Astrocyte (in vitro differentiated cells and primary cell): Measurements from ENCODE around the gene RALGAPA1. TPM values are rescaled to one million over a fixed set of nuclear protein-coding genes. Genes with fewer than 3 reads are reported as not detected.
"Not testable (repeated sequence)": the region's sequence is repeated elsewhere in the genome, so short reads cannot be mapped to it uniquely, and the experiment has no call there.

Source experiments
- DNase-seq: peaks from one replicate; pipeline ENCODE4 v3.0.0-alpha.2; 2010; ENCODE audit warnings: low read depth
- FAIRE-seq: peaks from 2 replicates; lab custom pipeline; 2011; peaks lifted over from hg19 to GRCh38; lab: Jason Lieb, UNC
- H2AFZ ChIP-seq: 2 replicates; pipeline ENCODE4 v1.6.0; 2012; ENCODE audit warnings: low read depth, low read length, inconsistent platforms
- H3K27ac ChIP-seq: 2 replicates; pipeline ENCODE4 v1.5.1; 2011; ENCODE audit warnings: low read depth, low read length, inconsistent platforms
- H3K27me3 ChIP-seq: 2 replicates; pipeline ENCODE4 v1.6.0; 2011; ENCODE audit warnings: low read length, inconsistent platforms; ENCODE audit not compliant: insufficient read depth
- H3K36me3 ChIP-seq: 2 replicates; pipeline ENCODE4 v1.5.1; 2011; ENCODE audit warnings: low read length, inconsistent platforms; ENCODE audit not compliant: insufficient read depth
- H3K4me1 ChIP-seq: 2 replicates; pipeline ENCODE4 v1.5.1; 2011; ENCODE audit warnings: low read length, inconsistent platforms; ENCODE audit not compliant: insufficient read depth
- H3K4me2 ChIP-seq: 2 replicates; pipeline ENCODE4 v1.6.0; 2012; ENCODE audit warnings: low read length, inconsistent platforms
- H3K4me3 ChIP-seq: 2 replicates; pipeline ENCODE4 v1.5.1; 2011; ENCODE audit warnings: low read depth, mild to moderate bottlenecking, low read length, inconsistent platforms; ENCODE audit not compliant: insufficient read depth
- H3K79me2 ChIP-seq: 2 replicates; pipeline ENCODE4 v1.6.0; 2012; ENCODE audit warnings: mild to moderate bottlenecking, low read length, inconsistent platforms; ENCODE audit not compliant: insufficient read depth
- H3K9ac ChIP-seq: 2 replicates; pipeline ENCODE4 v1.6.0; 2012; ENCODE audit warnings: mild to moderate bottlenecking, low read length, inconsistent platforms
- H3K9me3 ChIP-seq: 2 replicates; pipeline ENCODE4 v1.5.1; 2012; ENCODE audit warnings: low read depth, mild to moderate bottlenecking, low read length, inconsistent platforms; ENCODE audit not compliant: insufficient read depth
- H4K20me1 ChIP-seq: 2 replicates; pipeline ENCODE4 v1.6.0; 2012; ENCODE audit warnings: low read length, inconsistent platforms; ENCODE audit not compliant: insufficient read depth
- H3K27ac Mint-ChIP-seq: one replicate; pipeline ENCODE4 v1.8.0; 2021; ENCODE audit warnings: mild to moderate bottlenecking, mixed read lengths; ENCODE audit not compliant: unreplicated experiment
- H3K27me3 Mint-ChIP-seq: one replicate; pipeline ENCODE4 v1.8.0; 2021; ENCODE audit warnings: low read depth, mixed read lengths; ENCODE audit not compliant: unreplicated experiment
- H3K36me3 Mint-ChIP-seq: one replicate; pipeline ENCODE4 v1.8.0; 2021; ENCODE audit warnings: low read depth, mixed read lengths; ENCODE audit not compliant: unreplicated experiment
- H3K4me1 Mint-ChIP-seq: one replicate; pipeline ENCODE4 v1.8.0; 2021; ENCODE audit warnings: low read depth, mixed read lengths; ENCODE audit not compliant: unreplicated experiment
- H3K4me3 Mint-ChIP-seq: one replicate; pipeline ENCODE4 v1.8.0; 2021; ENCODE audit warnings: mild to moderate bottlenecking, moderate library complexity, mixed read lengths; ENCODE audit not compliant: unreplicated experiment
- H3K9me3 Mint-ChIP-seq: one replicate; pipeline ENCODE4 v1.8.0; 2021; ENCODE audit warnings: mild to moderate bottlenecking, mixed read lengths; ENCODE audit not compliant: unreplicated experiment
- EZH2 ChIP-seq: IDR thresholded peaks from 2 replicates; pipeline ENCODE4 v1.6.1; 2012; ENCODE audit warnings: mild to moderate bottlenecking, low read length, inconsistent platforms; ENCODE audit not compliant: insufficient read depth
- total RNA-seq: library from RNA; stranded (reverse); gene quantifications from 2 replicates; pipeline ENCODE4 v1.2.1, GENCODE V29; 2021
- TF ChIP-seq, protein P1 (sequence below): IDR thresholded peaks from 2 replicates; pipeline ENCODE4 v1.5.1; 2011; ENCODE audit warnings: low read depth, mild to moderate bottlenecking, inconsistent platforms, low read length, moderate library complexity; ENCODE audit not compliant: insufficient read depth

The RALGAPA1 gene
- total RNA-seq, 1 donor from 2014 or later, result 24.8 TPM

DNA sequence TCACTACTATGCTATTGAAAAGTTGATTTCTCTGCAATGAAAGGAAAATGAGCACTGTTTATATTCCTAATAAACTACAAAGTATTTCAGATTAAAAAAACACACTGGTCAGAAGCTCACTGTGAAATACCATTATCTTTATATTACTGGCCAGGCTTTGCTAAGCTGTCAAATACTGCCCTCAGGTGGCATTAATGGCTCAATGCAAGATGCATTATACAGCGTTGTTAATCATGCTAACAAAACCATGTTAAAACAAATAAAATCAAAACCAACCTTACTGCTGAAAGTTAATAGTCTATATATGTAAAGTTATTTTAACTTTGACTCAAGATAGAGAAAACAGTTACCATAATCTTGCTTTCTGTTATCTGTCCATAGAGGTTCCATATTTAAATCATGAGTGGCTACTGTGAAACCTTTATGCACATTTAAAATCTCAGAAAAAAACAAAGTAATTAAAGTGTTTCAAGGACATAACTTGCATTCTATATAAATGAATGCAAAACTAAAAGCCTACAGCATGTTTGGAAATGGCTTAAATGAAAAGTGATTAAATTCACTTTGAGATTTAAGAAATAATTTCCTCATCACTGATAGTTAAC lies 121.7 kb downstream of the RALGAPA1 start:
- H4K20me1 ChIP-seq, result no peaks in the 10 kb centered on the region
- Mint-ChIP-seq H3K27me3 (no peaks in the 10 kb centered on the region), H3K36me3 (no peaks in the 10 kb centered on the region), H3K27ac (no peak overlapping the region), H3K9me3 (no peaks in the 10 kb centered on the region), H3K4me3 (no peak overlapping the region), H3K4me1 (no peaks in the 10 kb centered on the region)
- H3K4me2 ChIP-seq, result no peak overlapping the region
- TF ChIP-seq, protein P1, sequence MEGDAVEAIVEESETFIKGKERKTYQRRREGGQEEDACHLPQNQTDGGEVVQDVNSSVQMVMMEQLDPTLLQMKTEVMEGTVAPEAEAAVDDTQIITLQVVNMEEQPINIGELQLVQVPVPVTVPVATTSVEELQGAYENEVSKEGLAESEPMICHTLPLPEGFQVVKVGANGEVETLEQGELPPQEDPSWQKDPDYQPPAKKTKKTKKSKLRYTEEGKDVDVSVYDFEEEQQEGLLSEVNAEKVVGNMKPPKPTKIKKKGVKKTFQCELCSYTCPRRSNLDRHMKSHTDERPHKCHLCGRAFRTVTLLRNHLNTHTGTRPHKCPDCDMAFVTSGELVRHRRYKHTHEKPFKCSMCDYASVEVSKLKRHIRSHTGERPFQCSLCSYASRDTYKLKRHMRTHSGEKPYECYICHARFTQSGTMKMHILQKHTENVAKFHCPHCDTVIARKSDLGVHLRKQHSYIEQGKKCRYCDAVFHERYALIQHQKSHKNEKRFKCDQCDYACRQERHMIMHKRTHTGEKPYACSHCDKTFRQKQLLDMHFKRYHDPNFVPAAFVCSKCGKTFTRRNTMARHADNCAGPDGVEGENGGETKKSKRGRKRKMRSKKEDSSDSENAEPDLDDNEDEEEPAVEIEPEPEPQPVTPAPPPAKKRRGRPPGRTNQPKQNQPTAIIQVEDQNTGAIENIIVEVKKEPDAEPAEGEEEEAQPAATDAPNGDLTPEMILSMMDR, result peak; percentile 94
- no peak for TF ChIP-seq EZH2
- H3K79me2 ChIP-seq, result no peaks in the 10 kb centered on the region
- no peak overlapping the region for H3K9ac ChIP-seq
- FAIRE-seq, result peak; percentile 26
- no peak overlapping the region for H3K27ac ChIP-seq
- no peaks in the 10 kb centered on the region for H3K4me1 ChIP-seq
- H3K36me3 ChIP-seq, result peaks cover 3% of the 10 kb centered on the region
- H3K27me3 ChIP-seq, result no peaks in the 10 kb centered on the region
- H2AFZ ChIP-seq, result no peak overlapping the region
- no peaks in the 10 kb centered on the region for H3K9me3 ChIP-seq
- DNase-seq, result peak; percentile 29
- H3K4me3 ChIP-seq, result no peak overlapping the region

DNA sequence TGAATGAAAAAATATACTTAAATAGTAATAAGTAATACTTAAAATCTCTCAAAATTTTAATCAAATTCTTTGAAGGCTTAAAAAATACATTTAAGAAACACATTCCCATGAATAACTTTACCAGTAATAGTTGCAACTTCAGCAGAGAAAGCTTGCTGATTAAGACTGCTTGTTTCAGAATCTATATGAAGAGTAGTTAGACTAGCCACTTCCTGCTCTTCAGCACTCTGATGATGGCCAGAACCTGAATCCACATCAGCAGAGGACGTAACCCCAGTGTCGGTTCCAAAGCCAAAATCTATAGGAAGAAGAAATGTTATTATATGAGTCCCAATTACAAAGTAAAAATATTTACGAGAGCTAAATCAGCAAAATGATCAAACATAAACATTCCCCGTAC lies 125.4 kb downstream of the RALGAPA1 start:
- not testable (repeated sequence) for H3K4me1 Mint-ChIP-seq, H3K9me3 ChIP-seq, H3K4me2 ChIP-seq, H3K4me3 ChIP-seq, H3K27ac Mint-ChIP-seq, H3K4me3 Mint-ChIP-seq, H3K36me3 Mint-ChIP-seq, H3K27ac ChIP-seq, H3K79me2 ChIP-seq, H3K27me3 ChIP-seq, H4K20me1 ChIP-seq, H3K9me3 Mint-ChIP-seq, H3K36me3 ChIP-seq, H3K9ac ChIP-seq, H3K4me1 ChIP-seq, FAIRE-seq, H2AFZ ChIP-seq, DNase-seq, H3K27me3 Mint-ChIP-seq

DNA sequence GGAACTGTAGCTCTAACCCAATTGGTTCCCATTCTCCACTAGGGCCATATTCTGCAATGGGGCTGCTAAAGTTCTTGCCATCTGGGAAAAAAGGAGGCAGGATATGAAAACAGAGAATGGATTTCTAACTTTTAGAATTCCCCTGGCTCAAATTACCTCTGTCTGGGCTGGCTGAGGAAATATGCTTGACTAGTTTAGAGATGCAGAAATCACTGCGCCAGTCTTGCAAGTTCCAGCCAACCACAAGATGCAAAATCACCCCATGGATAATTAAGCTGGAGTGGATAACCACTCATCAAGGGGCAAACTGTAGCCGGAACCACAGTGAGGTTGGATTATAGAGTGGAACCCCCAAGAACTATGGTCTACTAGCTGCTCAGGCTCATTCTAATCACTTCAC lies 126.3 kb downstream of the RALGAPA1 start:
- Histone ChIP-seq H3K79me2 (no peaks in the 10 kb centered on the region), H3K9me3 (no peaks in the 10 kb centered on the region), H3K4me2 (no peak overlapping the region), H2AFZ (no peak overlapping the region), H3K27ac (no peak overlapping the region), H3K36me3 (no peaks in the 10 kb centered on the region), H4K20me1 (no peaks in the 10 kb centered on the region), H3K4me3 (no peak overlapping the region), H3K4me1 (no peaks in the 10 kb centered on the region), H3K27me3 (no peaks in the 10 kb centered on the region), H3K9ac (no peak overlapping the region)
- Mint-ChIP-seq H3K9me3 (no peaks in the 10 kb centered on the region), H3K4me1 (peaks cover 4% of the 10 kb centered on the region), H3K36me3 (no peaks in the 10 kb centered on the region), H3K27ac (no peak overlapping the region), H3K4me3 (no peak overlapping the region), H3K27me3 (no peaks in the 10 kb centered on the region)
- FAIRE-seq, result no peak
- peak; percentile 30 for DNase-seq
- no peak for TF ChIP-seq EZH2
- TF ChIP-seq, protein P1, result no peak
